ENCODE results near the gene SMPX. TPM values are rescaled to one million over a fixed set of nuclear protein-coding genes. Genes with fewer than 3 reads are reported as not detected.

Gene SMPX
- total and polyA plus RNA-seq, 8 donors = 1.0 to 126 (median 13.9) TPM; not detected in 2

- Histone ChIP-seq H3K27ac (no peak overlapping the region), H3K4me3 (no peak overlapping the region), H3K36me3 (no peaks in the 10 kb centered on the region), H3K27me3 (peaks cover 0 to 10% (median 0%) of the 10 kb centered on the region in 3 donors), H3K4me1 (peaks cover 0 to 3% (median 0%) of the 10 kb centered on the region in 4 donors), H3K9me3 (no peaks in the 10 kb centered on the region)
- DNase-seq = peak in 1 of 2 donors; percentile 49
- intact Hi-C loops (cut with DNase I; ENCODE audit: low total_unique reads) = loop anchor here (10.0 kb wide), 1 partner anchor 1216 kb away; no protein-coding TSS in a partner anchor
- TF ChIP-seq EP300 (IDR thresholded peaks at IDR 0.05) (no peak), POLR2AphosphoS5 (IDR thresholded peaks at IDR 0.05) (no peak), CTCF (IDR thresholded peaks at IDR 0.05) (no peak), POLR2A (IDR thresholded peaks at IDR 0.05) (no peak)
- 37 to 48% (median 40%) methylated on average over 1 of the region's 1 CpG; no CpG with 5 or more reads in 1 of the 5 donors for WGBS, 5 donors
Measured at GRCh38 chrX:21740329-21741274, 17.3 kb downstream of the SMPX start.

- DNase-seq = no peak
- Histone ChIP-seq H3K9me3 (no peaks in the 10 kb centered on the region), H3K36me3 (no peaks in the 10 kb centered on the region), H3K4me1 (peaks cover 0 to 3% (median 0%) of the 10 kb centered on the region in 4 donors), H3K27me3 (peaks cover 0 to 14% (median 0%) of the 10 kb centered on the region in 3 donors), H3K4me3 (no peak overlapping the region), H3K27ac (no peak overlapping the region)
- TF ChIP-seq POLR2A (IDR thresholded peaks at IDR 0.05) (no peak), CTCF (IDR thresholded peaks at IDR 0.05) (no peak), POLR2AphosphoS5 (IDR thresholded peaks at IDR 0.05) (no peak), EP300 (IDR thresholded peaks at IDR 0.05) (no peak)
- 55 to 84% (median 67%) methylated on average over 4 of the region's 4 CpGs for WGBS, 5 donors
- intact Hi-C loops (cut with DNase I; ENCODE audit: low total_unique reads) = no loop called here
Measured at GRCh38 chrX:21738950-21739287, 19.0 kb downstream of the SMPX start.

- intact Hi-C loops (cut with DNase I; ENCODE audit: low total_unique reads) = no loop called here
- no peak overlapping the region for H3K4me3 ChIP-seq
- peak in 1 of 2 donors; percentile 43 for DNase-seq
- peaks cover 0 to 3% (median 0%) of the 10 kb centered on the region in 4 donors for H3K4me1 ChIP-seq
- H3K9me3 ChIP-seq = no peaks in the 10 kb centered on the region
- no peaks in the 10 kb centered on the region for H3K36me3 ChIP-seq
- no peak overlapping the region for H3K27ac ChIP-seq
- 33 to 52% (median 37%) methylated on average over 15 of the region's 15 CpGs for WGBS, 5 donors
- H3K27me3 ChIP-seq = peaks cover 0 to 14% (median 0%) of the 10 kb centered on the region in 3 donors
- no peak for TF ChIP-seq POLR2AphosphoS5 (IDR thresholded peaks at IDR 0.05)
- no peak for TF ChIP-seq EP300 (IDR thresholded peaks at IDR 0.05)
- no peak for TF ChIP-seq CTCF (IDR thresholded peaks at IDR 0.05)
- TF ChIP-seq POLR2A (IDR thresholded peaks at IDR 0.05) = no peak
Measured at GRCh38 chrX:21738210-21738949, 19.5 kb downstream of the SMPX start.

- DNase-seq = no peak
- TF ChIP-seq EP300 (IDR thresholded peaks at IDR 0.05) (no peak), CTCF (IDR thresholded peaks at IDR 0.05) (no peak), POLR2A (IDR thresholded peaks at IDR 0.05) (no peak), POLR2AphosphoS5 (IDR thresholded peaks at IDR 0.05) (no peak)
- no peaks in the 10 kb centered on the region for H3K9me3 ChIP-seq
- no peak overlapping the region for H3K4me3 ChIP-seq
- WGBS, 5 donors = 60 to 95% (median 82%) methylated on average over 1 of the region's 1 CpG
- H3K27ac ChIP-seq = no peak overlapping the region
- H3K36me3 ChIP-seq = no peaks in the 10 kb centered on the region
- H3K4me1 ChIP-seq = peaks cover 0 to 2% (median 0%) of the 10 kb centered on the region in 4 donors
- intact Hi-C loops (cut with DNase I; ENCODE audit: low total_unique reads) = no loop called here
- peaks cover 0 to 19% (median 0%) of the 10 kb centered on the region in 3 donors for H3K27me3 ChIP-seq
Measured at GRCh38 chrX:21735768-21736127, 22.2 kb downstream of the SMPX start.

Data from stomach (tissue), 9 donors.